RPMI8226 (cell line): Measurements from ENCODE around the gene TENM3.

ENCODE experiments used
- DNase-seq: peaks from one replicate; pipeline ENCODE4 v3.0.0-alpha.2; 2015

The TENM3 gene

GRCh38 chr4:182577411-182577810 lies 334.2 kb downstream of the TENM3 start:
- DNase-seq: no peak

- no peak for DNase-seq
Measured at GRCh38 chr4:182578402-182578801, 335.2 kb downstream of the TENM3 start.

- DNase-seq: no peak
Measured at GRCh38 chr4:182582245-182582644, 339.0 kb downstream of the TENM3 start.

- DNase-seq: no peak
Measured at GRCh38 chr4:182583703-182584415, 340.7 kb downstream of the TENM3 start.

GRCh38 chr4:182585321-182585720 lies 342.1 kb downstream of the TENM3 start:
- no peak for DNase-seq

- no peak for DNase-seq
Measured at GRCh38 chr4:182589100-182589499, 345.9 kb downstream of the TENM3 start.

- DNase-seq: no peak
Measured at GRCh38 chr4:182593402-182593801, 350.2 kb downstream of the TENM3 start.

- no peak for DNase-seq
Measured at GRCh38 chr4:182593864-182594263, 350.7 kb downstream of the TENM3 start.

GRCh38 chr4:182600093-182600492 lies 356.9 kb downstream of the TENM3 start:
- no peak for DNase-seq

- DNase-seq: no peak
Measured at GRCh38 chr4:182600856-182601255, 357.7 kb downstream of the TENM3 start.

GRCh38 chr4:182604161-182604622 lies 361.0 kb downstream of the TENM3 start:
- no peak for DNase-seq

GRCh38 chr4:182604953-182605352 lies 361.8 kb downstream of the TENM3 start:
- DNase-seq: no peak

- DNase-seq: no peak
Measured at GRCh38 chr4:182608525-182608924, 365.3 kb downstream of the TENM3 start.

- DNase-seq: no peak
Measured at GRCh38 chr4:182616476-182616875, 373.3 kb downstream of the TENM3 start.

- no peak for DNase-seq
Measured at GRCh38 chr4:182619660-182620059, 376.5 kb downstream of the TENM3 start.

GRCh38 chr4:182620111-182620980 lies 377.1 kb downstream of the TENM3 start:
- DNase-seq: no peak

- DNase-seq: no peak
Measured at GRCh38 chr4:182624281-182624680, 381.1 kb downstream of the TENM3 start.

- DNase-seq: no peak
Measured at GRCh38 chr4:182625193-182625592, 382.0 kb downstream of the TENM3 start.

GRCh38 chr4:182627996-182628395 lies 384.8 kb downstream of the TENM3 start:
- no peak for DNase-seq

- no peak for DNase-seq
Measured at GRCh38 chr4:182628544-182628943, 385.3 kb downstream of the TENM3 start.

GRCh38 chr4:182629096-182629495 lies 385.9 kb downstream of the TENM3 start:
- DNase-seq: no peak

GRCh38 chr4:182640491-182640890 lies 397.3 kb downstream of the TENM3 start:
- no peak for DNase-seq

- DNase-seq: no peak
Measured at GRCh38 chr4:182640932-182641331, 397.7 kb downstream of the TENM3 start.

- DNase-seq: no peak
Measured at GRCh38 chr4:182642831-182643230, 399.6 kb downstream of the TENM3 start.
